IMR-90 (cell line): ENCODE data around the gene RPS10.

Experiments
- BHLHE40 ChIP-seq: fragments of 150-350 bp; IDR thresholded peaks from 2 replicates; pipeline ENCODE4 v1.6.1; 2016; ENCODE audit warnings: mild to moderate bottlenecking, low read depth, low read length
- CEBPB ChIP-seq: IDR thresholded peaks from 2 replicates; pipeline ENCODE4 v1.6.1; 2012; ENCODE audit warnings: low read depth, low read length, improper control_type of control experiment
- CTCF ChIP-seq: conservative IDR thresholded peaks from 2 replicates; pipeline ENCODE4 v1.5.1; 2012; ENCODE audit warnings: mild to moderate bottlenecking, low read depth, low read length, improper control_type of control experiment
- MXI1 ChIP-seq: IDR thresholded peaks from 2 replicates; pipeline ENCODE4 v1.6.1; 2012; ENCODE audit warnings: low read depth, mild to moderate bottlenecking, low read length, moderate library complexity, borderline replicate concordance
- POLR2A ChIP-seq: IDR thresholded peaks from 2 replicates; pipeline ENCODE4 v1.6.1; 2012; ENCODE audit warnings: mild to moderate bottlenecking, low read depth, low read length
- RCOR1 ChIP-seq: IDR thresholded peaks from 2 replicates; pipeline ENCODE4 v1.6.1; 2012; ENCODE audit warnings: mild to moderate bottlenecking, low read length, improper control_type of control experiment; ENCODE audit not compliant: insufficient replicate concordance
- RFX5 ChIP-seq: IDR thresholded peaks from 2 replicates; pipeline ENCODE4 v1.8.0; 2012; ENCODE audit warnings: low read depth, mild to moderate bottlenecking, low read length, moderate library complexity
- TF ChIP-seq, protein P1 (sequence below): fragments of 150-350 bp; IDR thresholded peaks from 2 replicates; pipeline ENCODE4 v1.6.1; 2017; ENCODE audit warnings: mild to moderate bottlenecking, antibody characterized with exemption, low read length, low read depth

DNA sequence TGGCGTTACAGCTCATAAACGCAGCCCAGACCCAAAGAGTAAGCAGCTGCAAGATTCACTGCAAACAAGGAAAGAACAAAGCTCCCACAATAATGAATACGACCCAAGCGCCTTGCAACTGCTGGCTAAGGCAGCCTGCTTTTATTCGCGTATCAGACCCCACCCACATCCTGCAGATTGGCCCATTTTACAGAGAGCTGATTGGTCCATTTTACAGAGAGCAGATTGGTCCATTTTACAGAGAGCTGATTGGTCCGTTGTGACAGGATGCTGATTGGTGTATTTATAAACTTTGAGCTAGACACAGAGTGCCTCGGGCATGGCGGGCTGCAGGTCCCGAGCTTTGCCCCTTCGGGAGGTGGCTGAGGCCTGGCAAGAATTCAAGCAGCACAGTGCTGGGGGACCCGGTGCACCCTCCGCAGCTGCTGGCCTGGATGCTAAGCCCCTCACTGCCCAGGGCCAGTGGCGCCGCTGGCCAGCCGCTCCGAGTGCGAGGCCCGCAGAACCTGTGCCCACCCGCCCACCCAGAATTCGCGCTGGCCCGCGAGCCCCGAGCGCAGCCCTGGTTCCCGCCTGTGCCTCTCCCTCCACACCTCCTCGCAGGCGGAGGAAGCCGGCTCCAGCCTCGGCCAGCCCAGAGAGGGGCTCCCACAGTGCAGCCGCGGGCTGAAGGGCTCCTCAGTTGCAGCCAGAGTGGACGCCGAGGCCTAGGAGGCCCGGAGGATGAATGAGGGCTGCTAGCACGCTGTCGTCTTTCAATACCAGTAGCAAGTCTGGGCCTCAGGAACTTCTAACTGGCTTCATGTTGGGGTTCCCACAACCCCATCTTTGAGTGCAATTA is 11.2 kb upstream of the RPS10 start:
- no peak for TF ChIP-seq CTCF
- TF ChIP-seq POLR2A, result no peak
- TF ChIP-seq, protein P1, sequence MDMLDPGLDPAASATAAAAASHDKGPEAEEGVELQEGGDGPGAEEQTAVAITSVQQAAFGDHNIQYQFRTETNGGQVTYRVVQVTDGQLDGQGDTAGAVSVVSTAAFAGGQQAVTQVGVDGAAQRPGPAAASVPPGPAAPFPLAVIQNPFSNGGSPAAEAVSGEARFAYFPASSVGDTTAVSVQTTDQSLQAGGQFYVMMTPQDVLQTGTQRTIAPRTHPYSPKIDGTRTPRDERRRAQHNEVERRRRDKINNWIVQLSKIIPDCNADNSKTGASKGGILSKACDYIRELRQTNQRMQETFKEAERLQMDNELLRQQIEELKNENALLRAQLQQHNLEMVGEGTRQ, result no peak
- no peak for TF ChIP-seq BHLHE40
- TF ChIP-seq RCOR1, result no peak
- TF ChIP-seq CEBPB, result no peak
- TF ChIP-seq MXI1, result no peak
- no peak for TF ChIP-seq RFX5
